K562 (cell line): ENCODE results near the gene HIVEP2. TPM values are rescaled to one million over a fixed set of nuclear protein-coding genes. Genes with fewer than 3 reads are reported as not detected.

Experiments
- BDP1 ChIP-seq: IDR thresholded peaks from 3 replicates; pipeline ENCODE4 v1.6.1; 2011; ENCODE audit not compliant: insufficient read length, insufficient read depth
- CEBPG ChIP-seq, 3 experiments: fragments of 200-800 bp in 1 of 3; sonication (Bioruptor generic) in 1 of 3; sonication (generic) in 1 of 3; formaldehyde crosslinking in 1 of 3; IDR thresholded peaks in 2 of 3; conservative IDR thresholded peaks in 1 of 3; 2 replicates each; pipeline versions ENCODE4 v1.6.1 to v1.8.0; 2016 to 2022; ENCODE audit warnings: missing compliant biosample characterization in 2 of 3, missing genetic modification characterization in 2 of 3, mild to moderate bottlenecking in 1 of 3, missing genetic modification reagents in 1 of 3
- MECOM ChIP-seq: fragments of 250-450 bp; sonication (Bioruptor Pico); IDR thresholded peaks from 2 replicates; pipeline ENCODE4 v1.8.0; 2022; ENCODE audit warnings: inconsistent platforms
- NFE2 ChIP-seq: IDR thresholded peaks from 2 replicates; pipeline ENCODE4 v1.6.1; 2014; ENCODE audit warnings: antibody characterized with exemption, low read depth
- NR1H2 ChIP-seq: sonication (generic); formaldehyde crosslinking; IDR thresholded peaks from 2 replicates; pipeline ENCODE4 v1.4.0; 2020; ENCODE audit warnings: mild to moderate bottlenecking, missing genetic modification reagents
- RAD21 ChIP-seq, 2 experiments: fragments of 250-450 bp in 1 of 2; fragments of 450-650 bp in 1 of 2; sonication (Bioruptor Pico) in 1 of 2; formaldehyde crosslinking in 1 of 2; IDR thresholded peaks in 1 of 2; conservative IDR thresholded peaks in 1 of 2; 2 replicates each; pipeline versions ENCODE4 v1.4.0 to v1.8.0; 2020 to 2022; ENCODE audit warnings: mild to moderate bottlenecking in 2 of 2, moderate library complexity in 1 of 2
- RBM15 ChIP-seq: fragments of 200-400 bp; formaldehyde crosslinking; IDR thresholded peaks from 2 replicates; pipeline ENCODE4 v1.6.1; 2018; ENCODE audit warnings: mild to moderate bottlenecking, low read length, moderate library complexity; ENCODE audit not compliant: insufficient read depth
- SMARCA5 ChIP-seq: fragments of 450-650 bp; IDR thresholded peaks from 2 replicates; pipeline ENCODE4 v1.6.1; 2016
- SNRNP70 ChIP-seq: fragments of 200-400 bp; formaldehyde crosslinking; optimal IDR thresholded peaks from 2 replicates; pipeline ENCODE3; 2017; ENCODE audit warnings: low read depth, low read length
- ZBTB1 ChIP-seq: sonication (generic); formaldehyde crosslinking; IDR thresholded peaks from 2 replicates; pipeline ENCODE4 v1.8.1; 2023; ENCODE audit warnings: missing genetic modification reagents, low read depth, mild to moderate bottlenecking, borderline replicate concordance
- ZNF263 ChIP-seq: sonication (generic); formaldehyde crosslinking; IDR thresholded peaks from 2 replicates; pipeline ENCODE4 v1.8.0; 2022; ENCODE audit warnings: mild to moderate bottlenecking, missing genetic modification reagents, borderline replicate concordance
- ZNF324 ChIP-seq: fragments of 250-450 bp; sonication (Bioruptor Pico); IDR thresholded peaks from 2 replicates; pipeline ENCODE4 v1.4.0; 2020; ENCODE audit warnings: mild to moderate bottlenecking
- polyA plus RNA-seq, 8 experiments: library from polyadenylated mRNA; depleted of rRNA in 4 of 8; stranded (reverse) in 5 of 8; unstranded in 3 of 8; fragments of >200 nt; fragmentation: Nextera tagmentation in 2 of 8; fragmentation: Illumina TruSeq in 1 of 8; extraction: Ambion mirVana in 2 of 8; extraction: Trizol in 1 of 8; gene quantifications; 2 replicates each; pipeline versions ENCODE4 v1.2.1 to v1.2.3, GENCODE V29; 2011 to 2014; ENCODE audit warnings: inconsistent platforms in 1 of 8, missing spikeins in 1 of 8
- total RNA-seq, 7 experiments: library from RNA; depleted of rRNA in 6 of 7; stranded (reverse); fragments of >200 nt in 6 of 7; fragmentation: Illumina TruSeq in 2 of 7; extraction: Trizol in 2 of 7; gene quantifications; 2 replicates each; pipeline versions ENCODE4 v1.2.1 to v1.2.3, GENCODE V29; 2011 to 2021; ENCODE audit warnings: low replicate concordance in 1 of 7
- TF ChIP-seq, protein P1 (sequence below): fragments of 250-450 bp; sonication (Bioruptor Pico); IDR thresholded peaks from 2 replicates; pipeline ENCODE4 v1.4.0; 2020; ENCODE audit warnings: borderline replicate concordance
- TF ChIP-seq, protein P2 (sequence below): fragments of 250-450 bp; sonication (Bioruptor Pico); IDR thresholded peaks from 2 replicates; pipeline ENCODE4 v1.9.0; 2021; ENCODE audit warnings: mild to moderate bottlenecking
- TF ChIP-seq, protein P3 (sequence below): fragments of 250-450 bp; sonication (Bioruptor Pico); IDR thresholded peaks from 2 replicates; pipeline ENCODE4 v1.5.0; 2021; ENCODE audit warnings: mild to moderate bottlenecking, borderline replicate concordance
- TF ChIP-seq, protein P4 (sequence below), 3 experiments: IDR thresholded peaks in 2 of 3; conservative IDR thresholded peaks in 1 of 3; 2 replicates each; pipeline ENCODE4 v1.5.1; 2011 to 2012; ENCODE audit warnings: low read length in 3 of 3, mild to moderate bottlenecking in 3 of 3, control low read depth in 2 of 3, improper control_type of control experiment in 1 of 3, inconsistent platforms in 1 of 3, low read depth in 1 of 3, mixed read lengths in 1 of 3, moderate library complexity in 1 of 3; ENCODE audit not compliant: insufficient read depth in 2 of 3

Gene HIVEP2
- total and polyA plus RNA-seq, 9 of the 15 experiments (the other 6 are each of a cell fraction or from before 2014, with no cell fraction given), result under 0.01 to 1.2 (median 0.31) TPM

DNA sequence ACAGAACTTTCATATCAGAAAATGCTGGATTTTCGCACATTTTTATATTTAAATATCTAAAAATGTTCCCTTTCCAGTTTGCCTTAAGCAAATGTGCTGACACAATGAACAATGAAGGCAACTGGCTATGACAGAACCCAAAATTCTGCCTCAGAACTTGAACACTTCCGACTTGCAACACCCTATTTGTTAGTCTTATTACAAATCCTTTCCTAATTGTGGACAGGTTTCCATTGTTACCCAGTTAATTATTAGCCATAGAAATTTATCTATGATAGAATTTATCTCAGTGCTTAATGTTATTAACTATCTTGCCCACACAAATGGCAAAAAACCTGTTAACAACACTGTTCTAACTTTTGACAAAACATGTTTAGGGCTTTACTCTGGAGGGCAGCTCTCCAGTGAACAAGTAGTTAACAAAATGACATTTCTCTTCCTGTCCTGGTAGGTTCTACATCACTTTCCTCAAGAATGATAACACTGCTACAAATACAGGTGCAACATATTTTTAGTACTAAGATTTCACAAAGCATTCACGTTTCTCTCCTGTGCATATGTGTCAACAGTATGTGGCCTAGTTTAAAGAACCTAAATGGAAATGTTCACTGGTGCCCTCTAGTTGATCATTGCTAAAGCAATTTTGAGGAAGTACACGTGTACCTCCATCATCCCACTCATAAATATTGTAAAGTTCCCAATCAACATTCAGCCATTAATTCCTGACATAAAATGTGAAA, 58.4 kb downstream of the HIVEP2 start (continued):
- TF ChIP-seq, protein P1, sequence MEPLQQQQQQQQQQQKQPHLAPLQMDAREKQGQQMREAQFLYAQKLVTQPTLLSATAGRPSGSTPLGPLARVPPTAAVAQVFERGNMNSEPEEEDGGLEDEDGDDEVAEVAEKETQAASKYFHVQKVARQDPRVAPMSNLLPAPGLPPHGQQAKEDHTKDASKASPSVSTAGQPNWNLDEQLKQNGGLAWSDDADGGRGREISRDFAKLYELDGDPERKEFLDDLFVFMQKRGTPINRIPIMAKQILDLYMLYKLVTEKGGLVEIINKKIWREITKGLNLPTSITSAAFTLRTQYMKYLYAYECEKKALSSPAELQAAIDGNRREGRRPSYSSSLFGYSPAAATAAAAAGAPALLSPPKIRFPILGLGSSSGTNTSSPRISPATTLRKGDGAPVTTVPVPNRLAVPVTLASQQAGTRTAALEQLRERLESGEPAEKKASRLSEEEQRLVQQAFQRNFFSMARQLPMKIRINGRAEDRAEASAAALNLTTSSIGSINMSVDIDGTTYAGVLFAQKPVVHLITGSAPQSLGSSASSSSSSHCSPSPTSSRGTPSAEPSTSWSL (CRISPR knock-in tag), result no peak
- no peak for TF ChIP-seq NR1H2
- TF ChIP-seq RAD21 (CRISPR knock-in tag; conservative IDR thresholded peaks at IDR 0.05 in 1 of 2, IDR thresholded peaks at IDR 0.05 in 1 of 2), result peak in 1 of 2 experiments; percentile 32; a peak in 3 of 4 replicates
- TF ChIP-seq ZNF324 (CRISPR knock-in tag), result no peak
- no peak for TF ChIP-seq ZBTB1 (CRISPR knock-in tag)
- no peak for TF ChIP-seq SMARCA5
- no peak for TF ChIP-seq ZNF263
- TF ChIP-seq, protein P2, sequence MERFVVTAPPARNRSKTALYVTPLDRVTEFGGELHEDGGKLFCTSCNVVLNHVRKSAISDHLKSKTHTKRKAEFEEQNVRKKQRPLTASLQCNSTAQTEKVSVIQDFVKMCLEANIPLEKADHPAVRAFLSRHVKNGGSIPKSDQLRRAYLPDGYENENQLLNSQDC, result no peak
- no peak for TF ChIP-seq CEBPG (CRISPR knock-in tag; IDR thresholded peaks at IDR 0.05)
- 0 out of 4 replicates have a peak, but pooled peaks of 1 of the 2 experiments have one; percentile 10 for TF ChIP-seq CEBPG (tag; conservative IDR thresholded peaks at IDR 0.05 in 1 of 2, IDR thresholded peaks at IDR 0.05 in 1 of 2)
- no peak for TF ChIP-seq NFE2
- TF ChIP-seq RBM15, result no peak
- TF ChIP-seq, protein P3, sequence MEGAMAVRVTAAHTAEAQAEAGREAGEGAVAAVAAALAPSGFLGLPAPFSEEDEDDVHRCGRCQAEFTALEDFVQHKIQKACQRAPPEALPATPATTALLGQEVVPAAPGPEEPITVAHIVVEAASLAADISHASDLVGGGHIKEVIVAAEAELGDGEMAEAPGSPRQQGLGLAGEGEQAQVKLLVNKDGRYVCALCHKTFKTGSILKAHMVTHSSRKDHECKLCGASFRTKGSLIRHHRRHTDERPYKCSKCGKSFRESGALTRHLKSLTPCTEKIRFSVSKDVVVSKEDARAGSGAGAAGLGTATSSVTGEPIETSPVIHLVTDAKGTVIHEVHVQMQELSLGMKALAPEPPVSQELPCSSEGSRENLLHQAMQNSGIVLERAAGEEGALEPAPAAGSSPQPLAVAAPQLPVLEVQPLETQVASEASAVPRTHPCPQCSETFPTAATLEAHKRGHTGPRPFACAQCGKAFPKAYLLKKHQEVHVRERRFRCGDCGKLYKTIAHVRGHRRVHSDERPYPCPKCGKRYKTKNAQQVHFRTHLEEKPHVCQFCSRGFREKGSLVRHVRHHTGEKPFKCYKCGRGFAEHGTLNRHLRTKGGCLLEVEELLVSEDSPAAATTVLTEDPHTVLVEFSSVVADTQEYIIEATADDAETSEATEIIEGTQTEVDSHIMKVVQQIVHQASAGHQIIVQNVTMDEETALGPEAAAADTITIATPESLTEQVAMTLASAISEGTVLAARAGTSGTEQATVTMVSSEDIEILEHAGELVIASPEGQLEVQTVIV, result no peak
- TF ChIP-seq, protein P4, sequence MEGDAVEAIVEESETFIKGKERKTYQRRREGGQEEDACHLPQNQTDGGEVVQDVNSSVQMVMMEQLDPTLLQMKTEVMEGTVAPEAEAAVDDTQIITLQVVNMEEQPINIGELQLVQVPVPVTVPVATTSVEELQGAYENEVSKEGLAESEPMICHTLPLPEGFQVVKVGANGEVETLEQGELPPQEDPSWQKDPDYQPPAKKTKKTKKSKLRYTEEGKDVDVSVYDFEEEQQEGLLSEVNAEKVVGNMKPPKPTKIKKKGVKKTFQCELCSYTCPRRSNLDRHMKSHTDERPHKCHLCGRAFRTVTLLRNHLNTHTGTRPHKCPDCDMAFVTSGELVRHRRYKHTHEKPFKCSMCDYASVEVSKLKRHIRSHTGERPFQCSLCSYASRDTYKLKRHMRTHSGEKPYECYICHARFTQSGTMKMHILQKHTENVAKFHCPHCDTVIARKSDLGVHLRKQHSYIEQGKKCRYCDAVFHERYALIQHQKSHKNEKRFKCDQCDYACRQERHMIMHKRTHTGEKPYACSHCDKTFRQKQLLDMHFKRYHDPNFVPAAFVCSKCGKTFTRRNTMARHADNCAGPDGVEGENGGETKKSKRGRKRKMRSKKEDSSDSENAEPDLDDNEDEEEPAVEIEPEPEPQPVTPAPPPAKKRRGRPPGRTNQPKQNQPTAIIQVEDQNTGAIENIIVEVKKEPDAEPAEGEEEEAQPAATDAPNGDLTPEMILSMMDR (IDR thresholded peaks at IDR 0.05 in 2 of 3, conservative IDR thresholded peaks at IDR 0.05 in 1 of 3; ENCODE audit: insufficient read depth in 2 of 3, low read depth in 1 of 3, low read length in 3 of 3), result peak in 1 of 3 experiments; percentile 40; a peak in 2 of 6 replicates
- TF ChIP-seq MECOM (CRISPR knock-in tag), result no peak
- TF ChIP-seq SNRNP70, result no peak
- no peak for TF ChIP-seq BDP1
